GM19468 (cell line): ENCODE results near the gene GIPC3.
A peak's percentile ranks its signal among the peaks of the same experiment; 100 is the strongest.
"Not testable (repeated sequence)": the region's sequence is repeated elsewhere in the genome, so short reads cannot be mapped to it uniquely, and the experiment has no call there.

Experiments
- ATAC-seq: cut with Tn5 transposase; IDR thresholded peaks from one replicate; pipeline ENCODE4 v1.9.1; 2021; ENCODE audit warnings: mild to moderate bottlenecking, moderate library complexity, moderate number of reproducible peaks; ENCODE audit not compliant: unreplicated experiment; ENCODE audit errors: extremely low read depth

Gene GIPC3

GRCh38 chr19:3550947-3551791 lies 34.1 kb upstream of the GIPC3 start:
- no peak for ATAC-seq

DNA sequence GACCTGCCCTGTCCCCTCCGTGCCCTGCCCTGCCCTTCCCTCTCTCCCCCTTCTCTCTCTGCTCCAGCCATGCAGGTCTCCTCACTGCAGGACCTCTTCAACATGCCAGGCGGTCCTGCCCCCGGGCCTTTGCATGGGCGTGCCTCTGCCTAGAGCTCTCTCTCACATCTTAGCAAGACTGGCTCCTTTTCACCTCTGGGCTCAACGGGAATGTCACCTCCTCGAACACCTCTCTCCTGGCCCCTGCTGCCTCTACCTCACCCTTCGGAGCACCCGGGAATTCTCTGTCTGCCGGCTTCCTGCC lies 33.5 kb upstream of the GIPC3 start:
- no peak for ATAC-seq

DNA sequence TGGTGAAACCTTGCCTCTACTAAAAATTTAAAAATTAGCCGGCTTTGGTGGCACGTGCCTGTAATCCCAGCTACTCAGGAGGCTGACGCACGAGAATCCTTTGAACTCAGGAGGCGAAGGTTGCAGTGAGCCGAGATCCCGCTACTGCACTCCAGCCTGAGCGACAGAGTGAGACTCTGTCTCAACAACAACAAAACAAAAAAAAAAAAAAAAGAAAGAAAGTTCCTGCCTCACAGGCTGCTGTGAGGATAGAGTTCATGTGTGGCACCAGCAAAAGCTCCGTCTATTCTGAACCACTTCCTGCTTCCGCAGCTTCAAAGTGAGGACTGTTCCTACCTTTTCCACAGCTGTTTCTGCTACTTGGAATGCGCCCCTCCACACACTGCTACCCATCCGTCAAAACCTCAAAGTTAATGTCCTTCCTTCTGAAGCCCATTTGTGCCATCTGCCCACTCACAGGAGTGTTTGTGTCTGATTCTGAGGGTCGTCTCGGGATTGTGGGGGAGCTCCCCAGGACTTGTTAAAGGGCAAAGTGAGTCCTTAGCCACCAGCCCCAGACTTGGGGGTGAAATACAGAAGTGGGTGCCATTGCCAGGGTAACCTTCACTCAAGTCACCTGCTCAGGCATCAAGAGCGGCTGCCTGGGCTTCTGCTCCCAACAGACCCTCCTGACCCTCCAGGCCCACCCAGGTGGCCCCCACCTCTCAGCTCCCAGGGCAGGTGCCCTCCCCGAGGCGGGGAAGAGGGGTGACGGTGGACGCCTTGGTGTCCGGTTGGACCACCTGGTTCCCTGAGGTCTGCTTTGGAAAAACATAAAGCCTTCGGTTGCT lies 30.8 kb upstream of the GIPC3 start:
- no peak for ATAC-seq

DNA sequence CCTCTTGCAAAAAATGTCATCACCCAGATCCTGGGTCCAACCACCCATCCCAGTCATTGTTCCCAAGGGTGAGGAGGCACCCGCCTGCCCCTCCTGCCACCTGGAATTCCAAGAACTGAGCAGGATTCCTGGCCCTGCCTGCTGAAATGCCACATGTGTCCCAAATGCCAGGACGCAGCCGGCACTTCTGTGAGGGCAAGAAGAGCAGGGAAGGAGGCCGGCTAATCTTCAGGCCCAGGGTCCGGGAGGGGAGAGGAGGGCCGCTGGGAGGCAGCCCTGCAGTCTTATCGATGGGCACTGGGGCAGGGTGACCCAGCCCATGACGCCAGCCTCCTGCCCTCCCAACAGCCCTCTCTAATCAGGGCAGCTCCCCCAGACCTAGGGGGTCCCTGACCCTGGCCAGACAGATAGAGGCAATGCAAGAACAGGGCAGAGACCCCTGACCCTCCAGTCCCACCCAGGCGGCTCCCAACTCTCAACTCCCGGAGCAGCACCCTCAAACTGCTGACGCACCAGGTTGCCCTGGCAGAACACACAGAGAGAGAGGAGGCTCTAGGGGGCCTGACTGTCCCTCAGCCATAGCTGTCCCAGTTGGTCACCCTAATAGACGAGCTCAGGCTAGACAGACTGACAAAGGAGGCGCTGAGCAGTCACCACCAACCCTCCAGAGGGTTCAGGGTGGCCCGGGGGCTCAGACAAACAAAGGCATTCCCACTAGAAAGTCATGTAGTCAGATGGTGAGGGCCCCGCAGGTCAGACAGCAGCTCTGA lies 29.4 kb upstream of the GIPC3 start:
- ATAC-seq, result no peak

- ATAC-seq, result no peak
Observed at GRCh38 chr19:3556423-3556977, 28.8 kb upstream of the GIPC3 start.

GRCh38 chr19:3556978-3557460 lies 28.3 kb upstream of the GIPC3 start:
- no peak for ATAC-seq

DNA sequence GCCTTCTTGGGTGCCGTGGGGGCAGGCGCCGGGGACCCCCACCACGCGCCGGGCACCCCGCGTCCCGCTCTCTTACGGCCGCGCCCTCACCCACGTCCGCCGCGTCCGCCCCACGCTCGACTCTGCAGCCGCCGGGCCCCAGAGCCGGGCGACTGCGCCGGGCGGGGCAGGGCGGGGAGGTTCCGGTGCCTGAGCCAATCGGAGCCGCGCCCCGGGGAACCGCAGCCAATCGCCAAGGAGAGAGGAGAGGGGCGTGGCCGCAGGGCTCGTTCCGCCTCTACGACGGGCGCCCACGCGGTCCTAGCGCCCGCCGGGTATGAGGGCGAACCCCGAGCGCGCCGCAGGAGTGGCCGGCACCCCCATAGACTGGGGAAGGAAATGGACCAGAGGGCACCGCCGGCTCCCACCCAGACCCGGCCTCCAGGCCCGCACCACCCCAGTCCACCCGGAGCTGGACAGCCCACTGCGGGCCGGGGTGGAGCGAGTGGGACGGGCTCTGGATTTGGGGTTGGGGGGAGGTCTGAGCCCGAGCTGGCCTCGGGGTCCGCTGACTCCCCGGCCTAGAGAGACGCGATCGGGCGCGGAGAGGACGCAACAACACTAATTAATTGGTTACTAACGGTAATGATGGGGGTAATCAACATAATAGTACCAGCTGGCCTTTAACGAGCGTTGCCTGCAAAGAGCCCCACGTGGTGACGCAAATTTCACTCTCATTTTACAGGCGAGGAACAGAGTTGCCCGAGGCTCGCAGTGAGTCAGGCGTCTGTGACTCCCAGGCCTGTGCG lies 27.6 kb upstream of the GIPC3 start, which contains the start of gene MFSD12:
MFSD12 (minus strand) TSS at position 126 of the 788 bp plus-strand sequence. CDS start 183 bp downstream, outside the sequence.
- peak; percentile 52 for ATAC-seq

DNA sequence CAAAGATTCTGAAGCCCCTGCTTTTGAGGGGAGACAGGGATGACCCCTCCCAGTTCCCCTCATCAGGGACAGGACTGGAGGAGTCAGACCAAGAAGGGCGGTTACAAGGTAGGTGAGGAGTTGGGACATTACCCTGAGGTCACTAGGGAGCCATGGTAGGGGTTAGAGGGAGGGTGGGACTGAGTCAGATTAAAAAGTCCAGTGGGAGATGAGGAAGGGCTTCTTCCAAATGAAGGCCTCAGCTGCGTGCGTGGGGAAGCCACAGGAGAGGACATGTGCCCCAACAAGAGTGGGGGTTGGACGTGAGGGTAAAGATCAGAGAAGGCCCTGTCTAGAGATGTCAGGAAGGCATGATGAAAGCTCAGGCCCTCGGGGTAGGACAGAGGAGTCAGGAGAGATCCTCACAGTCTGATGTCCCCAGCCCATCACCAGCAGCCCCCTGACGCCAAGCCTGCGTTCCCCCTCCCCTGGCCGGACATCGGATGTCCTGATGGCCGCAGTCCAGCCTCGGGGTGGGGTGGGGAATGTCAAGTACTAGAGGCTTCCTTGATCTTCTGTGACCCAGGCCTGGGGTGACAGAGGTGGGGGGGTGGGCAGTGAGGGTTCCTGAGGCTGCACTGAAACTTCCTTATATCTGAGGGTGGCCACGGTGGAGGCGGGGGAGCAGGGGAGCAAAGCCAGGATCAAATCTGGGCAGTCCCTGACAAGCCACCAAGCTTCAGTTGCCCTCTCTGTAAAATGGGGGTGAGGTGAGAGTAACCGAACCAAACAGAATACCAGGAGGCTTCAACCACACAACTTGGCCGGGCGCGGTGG lies 21.4 kb upstream of the GIPC3 start:
- ATAC-seq, result no peak

GRCh38 chr19:3565139-3565538 lies 20.1 kb upstream of the GIPC3 start:
- no peak for ATAC-seq

DNA sequence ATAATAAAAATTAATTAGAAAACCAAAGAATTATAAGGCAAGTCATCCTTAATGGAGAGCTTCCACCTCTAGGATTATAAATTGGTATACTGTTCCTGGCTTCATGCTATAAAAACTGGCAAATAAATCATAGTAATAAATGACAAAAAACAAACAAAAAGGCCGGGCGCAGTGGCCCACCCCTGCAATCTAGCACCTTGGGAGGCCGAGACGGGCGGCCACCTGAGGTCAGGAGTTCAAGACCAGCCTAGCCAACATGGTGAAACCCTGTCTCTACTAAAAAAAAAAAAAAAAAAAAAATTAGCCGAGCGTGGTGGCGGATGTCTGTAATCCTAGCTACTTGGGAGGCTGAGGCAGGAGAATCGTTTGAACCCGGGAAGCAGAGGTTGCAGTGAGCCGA lies 15.2 kb upstream of the GIPC3 start:
- not testable (repeated sequence) for ATAC-seq

GRCh38 chr19:3570606-3571011 lies 14.7 kb upstream of the GIPC3 start:
- no peak for ATAC-seq

- peak; percentile 94 for ATAC-seq
Observed at GRCh38 chr19:3572132-3572854, 13.0 kb upstream of the GIPC3 start.

DNA sequence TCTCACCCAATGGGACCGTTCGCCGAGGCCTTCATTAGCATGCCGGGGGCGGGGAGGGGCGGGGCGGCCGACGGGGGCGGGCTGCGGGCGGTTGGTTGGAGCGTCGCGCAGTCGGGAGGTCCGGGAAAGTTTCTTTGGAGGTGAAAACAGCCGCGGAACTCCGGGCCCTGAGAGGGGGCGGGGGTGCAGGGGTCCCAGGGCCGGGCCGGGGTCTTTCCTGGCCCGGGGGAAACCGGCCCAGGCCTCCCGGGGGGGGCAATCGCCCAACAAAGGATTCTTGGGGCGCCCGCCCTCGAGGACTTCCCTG lies 12.5 kb upstream of the GIPC3 start, which contains the start of gene HMG20B:
HMG20B (plus strand) TSS at position 90 of the 307 bp plus-strand sequence. CDS start 366 bp downstream, outside the sequence.
- no peak for ATAC-seq

GRCh38 chr19:3573162-3573857 lies 12.0 kb upstream of the GIPC3 start:
- no peak for ATAC-seq

GRCh38 chr19:3573858-3574637 lies 11.2 kb upstream of the GIPC3 start:
- no peak for ATAC-seq

DNA sequence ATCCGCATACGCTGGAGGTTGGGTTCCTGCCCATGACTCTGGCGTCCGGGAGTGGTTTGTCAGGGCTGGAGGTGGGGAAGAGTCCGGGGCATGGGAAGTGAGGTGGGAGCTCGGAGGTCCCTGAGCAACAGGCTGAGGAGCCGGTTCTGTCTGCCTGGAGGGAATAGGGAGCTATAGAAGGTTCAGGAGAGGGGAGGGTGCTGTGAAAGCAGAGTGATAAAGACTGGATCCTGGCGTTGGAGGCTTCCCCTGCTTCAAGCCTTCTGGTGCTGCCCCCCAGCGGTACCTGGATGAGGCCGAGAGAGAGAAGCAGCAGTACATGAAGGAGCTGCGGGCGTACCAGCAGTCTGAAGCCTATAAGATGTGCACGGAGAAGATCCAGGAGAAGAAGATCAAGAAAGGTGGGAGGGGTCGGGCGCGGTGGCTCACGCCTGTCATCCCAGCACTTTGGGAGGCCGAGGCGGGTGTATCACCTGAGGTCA lies 10.0 kb upstream of the GIPC3 start:
- no peak for ATAC-seq
